H9 (cell line): ENCODE data around the gene LY6G5C. TPM values are rescaled to one million over a fixed set of nuclear protein-coding genes. Genes with fewer than 3 reads are reported as not detected.
A peak's percentile ranks its signal among the peaks of the same experiment; 100 is the strongest.

Experiments
- DNase-seq: peaks from one replicate; pipeline ENCODE4 v3.0.0-alpha.2; 2017
- H2AFZ ChIP-seq: one replicate; pipeline ENCODE4 v1.6.1; 2013; ENCODE audit warnings: mild to moderate bottlenecking, low read length, control low read depth, moderate library complexity
- H2AK5ac ChIP-seq: 2 replicates; pipeline ENCODE4 v1.6.1; 2013; ENCODE audit warnings: low read length, control low read depth, mixed read lengths; ENCODE audit not compliant: insufficient read length
- H2BK120ac ChIP-seq: one replicate; pipeline ENCODE4 v1.6.1; 2013; ENCODE audit warnings: low read depth, mild to moderate bottlenecking, low read length, control low read depth, inconsistent platforms; ENCODE audit not compliant: poor library complexity, severe bottlenecking
- H2BK12ac ChIP-seq: 2 replicates; pipeline ENCODE4 v1.6.1; 2013; ENCODE audit warnings: low read length, control low read depth, mixed read lengths, low read depth; ENCODE audit not compliant: insufficient read length
- H2BK15ac ChIP-seq: 2 replicates; pipeline ENCODE4 v1.6.1; 2013; ENCODE audit warnings: low read depth, low read length, control low read depth
- H2BK20ac ChIP-seq: one replicate; pipeline ENCODE4 v1.6.1; 2013; ENCODE audit warnings: low read depth, mild to moderate bottlenecking, low read length, control low read depth, inconsistent platforms; ENCODE audit not compliant: poor library complexity, severe bottlenecking
- H2BK5ac ChIP-seq: 2 replicates; pipeline ENCODE4 v1.6.1; 2013; ENCODE audit warnings: low read length, control low read depth, mixed read lengths; ENCODE audit not compliant: insufficient read length
- H3K14ac ChIP-seq: 2 replicates; pipeline ENCODE4 v1.6.1; 2013; ENCODE audit warnings: low read length, control low read depth; ENCODE audit not compliant: insufficient read depth
- H3K18ac ChIP-seq: 2 replicates; pipeline ENCODE4 v1.6.1; 2013; ENCODE audit warnings: low read depth, mild to moderate bottlenecking, mixed read lengths, low read length, control low read depth; ENCODE audit not compliant: insufficient read length
- H3K23ac ChIP-seq: 2 replicates; pipeline ENCODE4 v1.6.1; 2013; ENCODE audit warnings: low read length, control low read depth, mixed read lengths, low read depth; ENCODE audit not compliant: insufficient read length
- H3K23me2 ChIP-seq: 2 replicates; pipeline ENCODE4 v1.6.1; 2013; ENCODE audit warnings: low read depth, mild to moderate bottlenecking, mixed read lengths, low read length, control low read depth; ENCODE audit not compliant: insufficient read length, poor library complexity, severe bottlenecking
- H3K27ac ChIP-seq: 2 replicates; pipeline ENCODE4 v1.5.1; 2013; ENCODE audit warnings: low read length, control low read depth, mixed read lengths, low read depth; ENCODE audit not compliant: insufficient read length
- H3K27me3 ChIP-seq: 2 replicates; pipeline ENCODE4 v1.6.1; 2013; ENCODE audit warnings: low read length, control low read depth, inconsistent platforms; ENCODE audit not compliant: insufficient read depth
- H3K4ac ChIP-seq: 2 replicates; pipeline ENCODE4 v1.6.1; 2013; ENCODE audit warnings: low read depth, mild to moderate bottlenecking, control low read depth, inconsistent platforms, low read length, moderate library complexity
- H3K4me1 ChIP-seq: 2 replicates; pipeline ENCODE4 v1.6.1; 2013; ENCODE audit warnings: low read length, control low read depth, inconsistent platforms; ENCODE audit not compliant: insufficient read depth
- H3K4me2 ChIP-seq: 2 replicates; pipeline ENCODE4 v1.6.1; 2013; ENCODE audit warnings: low read length, control low read depth, mixed read lengths; ENCODE audit not compliant: insufficient read length, insufficient read depth
- H3K56ac ChIP-seq: 2 replicates; pipeline ENCODE4 v1.6.1; 2013; ENCODE audit warnings: low read depth, mild to moderate bottlenecking, mixed read lengths, low read length, control low read depth; ENCODE audit not compliant: insufficient read length
- H3K79me1 ChIP-seq: 2 replicates; pipeline ENCODE4 v1.6.1; 2013; ENCODE audit warnings: low read depth, mild to moderate bottlenecking, moderate library complexity, low read length, control low read depth, inconsistent platforms; ENCODE audit not compliant: insufficient read depth, poor library complexity, severe bottlenecking
- H3K79me2 ChIP-seq: 2 replicates; pipeline ENCODE4 v1.6.1; 2013; ENCODE audit warnings: low read length, control low read depth, inconsistent platforms; ENCODE audit not compliant: insufficient read depth
- H3K9ac ChIP-seq: 2 replicates; pipeline ENCODE4 v1.6.1; 2013; ENCODE audit warnings: low read length, control low read depth, mixed read lengths; ENCODE audit not compliant: insufficient read length; ENCODE audit errors: extremely low read depth
- H3K9me3 ChIP-seq: one replicate; pipeline ENCODE4 v1.6.1; 2013; ENCODE audit warnings: low read depth, low read length, inconsistent platforms; ENCODE audit not compliant: control insufficient read depth
- H3T11ph ChIP-seq: one replicate; pipeline ENCODE4 v1.6.1; 2013; ENCODE audit warnings: mild to moderate bottlenecking, low read length, control low read depth, inconsistent platforms
- H4K20me1 ChIP-seq: one replicate; pipeline ENCODE4 v1.6.1; 2013; ENCODE audit not compliant: control insufficient read depth, insufficient read length, insufficient read depth
- H4K5ac ChIP-seq: 2 replicates; pipeline ENCODE4 v1.6.1; 2013; ENCODE audit warnings: low read depth, mild to moderate bottlenecking, mixed read lengths, low read length, control low read depth; ENCODE audit not compliant: insufficient read length
- H4K8ac ChIP-seq: replicated peaks from 2 replicates; pipeline ENCODE4 v1.6.1; 2013; ENCODE audit warnings: low read length, control low read depth, mixed read lengths, low read depth; ENCODE audit not compliant: insufficient read length
- H4K91ac ChIP-seq: 2 replicates; pipeline ENCODE4 v1.6.1; 2013; ENCODE audit warnings: low read depth, mild to moderate bottlenecking, moderate library complexity, mixed read lengths, low read length, control low read depth; ENCODE audit not compliant: insufficient read length
- H3K27ac Mint-ChIP-seq, 3 experiments: 2 replicates in 2 of 3; 3 replicates in 1 of 3; pipeline ENCODE4 v1.8.0; 2020 to 2021; ENCODE audit warnings: mixed read lengths in 3 of 3, mild to moderate bottlenecking in 1 of 3, moderate library complexity in 1 of 3
- H3K27me3 Mint-ChIP-seq: 2 replicates; pipeline ENCODE4 v1.8.0; 2021; ENCODE audit warnings: low read depth, mild to moderate bottlenecking, moderate library complexity, mixed read lengths
- H3K36me3 Mint-ChIP-seq, 3 experiments: 2 replicates in 2 of 3; 3 replicates in 1 of 3; pipeline ENCODE4 v1.8.0; 2020 to 2021; ENCODE audit warnings: low read depth in 3 of 3, mixed read lengths in 3 of 3; ENCODE audit not compliant: insufficient read depth in 1 of 3
- H3K4me1 Mint-ChIP-seq, 2 experiments: 2 replicates each; pipeline ENCODE4 v1.8.0; 2020; ENCODE audit warnings: mixed read lengths in 2 of 2
- H3K4me3 Mint-ChIP-seq, 2 experiments: 2 replicates in 1 of 2; 3 replicates in 1 of 2; pipeline ENCODE4 v1.8.0; 2020 to 2021; ENCODE audit warnings: mild to moderate bottlenecking in 2 of 2, mixed read lengths in 2 of 2, moderate library complexity in 1 of 2
- H3K9me3 Mint-ChIP-seq, 2 experiments: 2 replicates in 1 of 2; 3 replicates in 1 of 2; pipeline ENCODE4 v1.8.0; 2020; ENCODE audit warnings: mild to moderate bottlenecking in 2 of 2, mixed read lengths in 2 of 2, moderate library complexity in 1 of 2
- CTCF ChIP-seq: fragments of 200-600 bp; sonication (generic); conservative IDR thresholded peaks from 3 replicates; pipeline ENCODE4 v1.8.0; 2021; ENCODE audit warnings: antibody characterized with exemption, mild to moderate bottlenecking
- WGBS: extraction: QIAGEN DNeasy Blood & Tissue Kit; methylation state at CpG from one replicate; pipeline ENCODE4 v1.1.7; 2013; ENCODE audit warnings: missing lambda C conversion rate, low lambda C conversion rate, mixed read lengths; ENCODE audit not compliant: insufficient read length; ENCODE audit errors: extremely low coverage; 5-methylcytosine and 5-hydroxymethylcytosine counted together
- total RNA-seq: library from RNA; stranded (reverse); gene quantifications from 2 replicates; pipeline ENCODE4 v1.2.1, GENCODE V29; 2021

The LY6G5C gene
- total RNA-seq, 1 experiment from 2014 or later = 2.2 TPM

GRCh38 chr6:31681135-31681671, 336 bp upstream of the LY6G5C start:
- no peak for TF ChIP-seq CTCF
- no peaks in the 10 kb centered on the region for H3K79me2 ChIP-seq
- no peaks in the 10 kb centered on the region for H3K4me1 ChIP-seq
- no peak overlapping the region for H2BK12ac ChIP-seq
- no peaks in the 10 kb centered on the region for H4K20me1 ChIP-seq
- H3K14ac ChIP-seq = peak overlapping the region; percentile 26; the same call in 1 of the 2 replicates
- no peak overlapping the region for H3K56ac ChIP-seq
- Mint-ChIP-seq H3K4me1 (peaks cover 20 to 25% of the 10 kb centered on the region in 2 experiments), H3K27ac (peak overlapping the region in 1 of 3 experiments; percentile 57; a peak in 1 of 7 replicates), H3K36me3 (peaks cover under 1 to 8% (median 2%) of the 10 kb centered on the region in 3 experiments), H3K4me3 (peak overlapping the region; percentile 76 to 89), H3K9me3 (no peaks in the 10 kb centered on the region; a peak in 3 of 5 replicates), H3K27me3 (peaks cover 29% of the 10 kb centered on the region)
- no peak overlapping the region for H4K91ac ChIP-seq
- H4K5ac ChIP-seq = no peak overlapping the region
- no peak overlapping the region for H2AK5ac ChIP-seq
- H3K79me1 ChIP-seq = no peaks in the 10 kb centered on the region
- peak overlapping the region; percentile 92 for H3K4me2 ChIP-seq
- no CpG with 5 or more reads among the region's 40 CpGs for WGBS
- no peak overlapping the region for H3K23ac ChIP-seq
- DNase-seq = peak; percentile 56
- no peak overlapping the region for H3T11ph ChIP-seq
- no peaks in the 10 kb centered on the region for H3K9me3 ChIP-seq
- no peaks in the 10 kb centered on the region; the same call in 1 of the 2 replicates for H3K27me3 ChIP-seq
- H2BK15ac ChIP-seq = no peak overlapping the region
- peak overlapping the region; percentile 44 for H3K18ac ChIP-seq
- H2BK20ac ChIP-seq = no peak overlapping the region
- peaks cover 18% of the 10 kb centered on the region for H3K23me2 ChIP-seq
- H3K27ac ChIP-seq = no peak overlapping the region
- no peak overlapping the region for H2BK120ac ChIP-seq
- no peak overlapping the region for H3K9ac ChIP-seq
- no peak overlapping the region for H2BK5ac ChIP-seq
- no peak overlapping the region for H3K4ac ChIP-seq
- H2AFZ ChIP-seq = no peak overlapping the region
- no peak overlapping the region for H4K8ac ChIP-seq
